Mesenchymal stem cell (in vitro differentiated cells and primary cell): Measurements from ENCODE around the gene TNP2.

ENCODE experiments used
- DNase-seq: peaks from one replicate; pipeline ENCODE4 v3.0.0-alpha.2; 2013
- H2AFZ ChIP-seq: one replicate; pipeline ENCODE4 v1.6.1; 2013; ENCODE audit warnings: low read depth, mild to moderate bottlenecking, control low read depth, inconsistent platforms, low read length, moderate library complexity
- H2AK5ac ChIP-seq: 2 replicates; pipeline ENCODE4 v1.6.1; 2013; ENCODE audit warnings: low read length, moderate library complexity, mild to moderate bottlenecking, inconsistent platforms; ENCODE audit not compliant: severe bottlenecking
- H2BK120ac ChIP-seq: one replicate; pipeline ENCODE4 v1.6.1; 2013; ENCODE audit warnings: low read depth, mild to moderate bottlenecking, inconsistent platforms, low read length, moderate library complexity
- H2BK12ac ChIP-seq, 2 experiments: one replicate each; pipeline ENCODE4 v1.6.1; 2013; ENCODE audit warnings: inconsistent platforms in 2 of 2, low read length in 2 of 2, mild to moderate bottlenecking in 2 of 2, moderate library complexity in 2 of 2, control low read depth in 1 of 2
- H2BK15ac ChIP-seq: one replicate; pipeline ENCODE4 v1.6.1; 2013; ENCODE audit warnings: mild to moderate bottlenecking, low read depth, inconsistent platforms; ENCODE audit not compliant: poor library complexity, severe bottlenecking
- H2BK5ac ChIP-seq: 2 replicates; pipeline ENCODE4 v1.6.1; 2013; ENCODE audit warnings: low read depth, mild to moderate bottlenecking, low read length, control low read depth, inconsistent platforms; ENCODE audit not compliant: poor library complexity, severe bottlenecking
- H3K14ac ChIP-seq, 2 experiments: one replicate each; pipeline ENCODE4 v1.6.1; 2013; ENCODE audit warnings: inconsistent platforms in 2 of 2, low read length in 2 of 2, control low read depth in 1 of 2, mild to moderate bottlenecking in 1 of 2, moderate library complexity in 1 of 2
- H3K18ac ChIP-seq, 2 experiments: one replicate each; pipeline ENCODE4 v1.6.1; 2013; ENCODE audit warnings: inconsistent platforms in 2 of 2, low read length in 2 of 2, control low read depth in 1 of 2, low read depth in 1 of 2, mild to moderate bottlenecking in 1 of 2
- H3K23ac ChIP-seq, 2 experiments: one replicate each; pipeline ENCODE4 v1.6.1; 2013; ENCODE audit warnings: inconsistent platforms in 2 of 2, low read length in 2 of 2, mild to moderate bottlenecking in 2 of 2, moderate library complexity in 2 of 2, control low read depth in 1 of 2
- H3K27ac ChIP-seq: 2 replicates; pipeline ENCODE4 v1.5.1; 2013; ENCODE audit warnings: mild to moderate bottlenecking, moderate library complexity, low read length, control low read depth, inconsistent platforms; ENCODE audit not compliant: poor library complexity, severe bottlenecking
- H3K27me3 ChIP-seq, 2 experiments: 2 replicates each; pipeline versions ENCODE4 v1.6.1 to v1.7.0; 2013; ENCODE audit warnings: low read length in 2 of 2, mild to moderate bottlenecking in 2 of 2, moderate library complexity in 2 of 2, control low read depth in 1 of 2, inconsistent platforms in 1 of 2; ENCODE audit not compliant: control insufficient read depth in 1 of 2, insufficient read depth in 1 of 2
- H3K36me3 ChIP-seq, 2 experiments: 2 replicates each; pipeline versions ENCODE4 v1.6.1 to v1.7.0; 2013; ENCODE audit warnings: low read length in 2 of 2, control low read depth in 1 of 2, inconsistent platforms in 1 of 2, low read depth in 1 of 2, mild to moderate bottlenecking in 1 of 2; ENCODE audit not compliant: insufficient read depth in 2 of 2, control insufficient read depth in 1 of 2
- H3K4ac ChIP-seq, 2 experiments: one replicate each; pipeline ENCODE4 v1.6.1; 2013; ENCODE audit warnings: inconsistent platforms in 2 of 2, low read length in 2 of 2, mild to moderate bottlenecking in 2 of 2, moderate library complexity in 2 of 2, control low read depth in 1 of 2, low read depth in 1 of 2
- H3K4me1 ChIP-seq: 2 replicates; pipeline ENCODE4 v1.6.1; 2013; ENCODE audit warnings: low read depth, low read length, control low read depth; ENCODE audit not compliant: control insufficient read depth, insufficient read depth
- H3K4me2 ChIP-seq: 2 replicates; pipeline ENCODE4 v1.6.1; 2013; ENCODE audit warnings: low read length, mild to moderate bottlenecking, inconsistent platforms; ENCODE audit not compliant: poor library complexity, severe bottlenecking
- H3K4me3 ChIP-seq, 2 experiments: 2 replicates each; pipeline versions ENCODE4 v1.5.1 to v1.7.0; 2013; ENCODE audit warnings: low read length in 2 of 2, mild to moderate bottlenecking in 2 of 2, control low read depth in 1 of 2, low read depth in 1 of 2; ENCODE audit not compliant: insufficient read depth in 1 of 2
- H3K79me1 ChIP-seq: replicated peaks from 2 replicates; pipeline ENCODE4 v1.6.1; 2013; ENCODE audit warnings: mild to moderate bottlenecking, control low read depth, low read length, inconsistent platforms; ENCODE audit not compliant: poor library complexity, severe bottlenecking
- H3K9ac ChIP-seq: 2 replicates; pipeline ENCODE4 v1.7.0; 2013; ENCODE audit warnings: mild to moderate bottlenecking, low read length, moderate library complexity
- H3K9me3 ChIP-seq: 2 replicates; pipeline ENCODE4 v1.7.0; 2013; ENCODE audit warnings: mild to moderate bottlenecking, low read length; ENCODE audit not compliant: control insufficient read depth
- H4K8ac ChIP-seq: one replicate; pipeline ENCODE4 v1.6.1; 2013; ENCODE audit warnings: inconsistent platforms, mild to moderate bottlenecking, low read length, moderate library complexity
- H4K91ac ChIP-seq: one replicate; pipeline ENCODE4 v1.6.1; 2013; ENCODE audit warnings: mild to moderate bottlenecking, low read length, inconsistent platforms
- WGBS: methylation state at CpG from one replicate; pipeline ENCODE4 v1.1.7; 2013; ENCODE audit warnings: mixed read lengths; 5-methylcytosine and 5-hydroxymethylcytosine counted together

The TNP2 gene

GRCh38 chr16:11285842-11286241 is 16.7 kb upstream of the TNP2 start:
- H3K18ac ChIP-seq = no peak overlapping the region
- no peak overlapping the region for H3K4ac ChIP-seq
- peaks cover 2% of the 10 kb centered on the region for H3K4me1 ChIP-seq
- H3K4me2 ChIP-seq = no peak overlapping the region
- no peak overlapping the region for H4K8ac ChIP-seq
- no peak overlapping the region for H3K23ac ChIP-seq
- no peak overlapping the region for H2AK5ac ChIP-seq
- H4K91ac ChIP-seq = no peak overlapping the region
- no peak overlapping the region for H2BK15ac ChIP-seq
- H3K9ac ChIP-seq = no peak overlapping the region
- no peaks in the 10 kb centered on the region for H3K36me3 ChIP-seq
- no peak overlapping the region for H3K4me3 ChIP-seq
- H3K27me3 ChIP-seq = peaks cover 5 to 46% of the 10 kb centered on the region in 2 experiments
- H3K27ac ChIP-seq = no peak overlapping the region
- no peaks in the 10 kb centered on the region for H3K79me1 ChIP-seq
- no peak overlapping the region for H2AFZ ChIP-seq
- no peaks in the 10 kb centered on the region for H3K9me3 ChIP-seq
- WGBS = 100% methylated on average over 1 of the region's 2 CpGs
- H2BK12ac ChIP-seq = no peak overlapping the region
- no peak for DNase-seq
- H2BK5ac ChIP-seq = no peak overlapping the region
- no peak overlapping the region for H3K14ac ChIP-seq
- no peak overlapping the region for H2BK120ac ChIP-seq

- Histone ChIP-seq H2AFZ (no peak overlapping the region), H3K79me1 (no peaks in the 10 kb centered on the region), H2BK120ac (no peak overlapping the region), H2BK5ac (no peak overlapping the region), H3K27me3 (peaks cover 5 to 43% of the 10 kb centered on the region in 2 experiments), H3K9me3 (no peaks in the 10 kb centered on the region), H3K27ac (no peak overlapping the region), H3K18ac (no peak overlapping the region), H3K9ac (no peak overlapping the region), H2BK15ac (no peak overlapping the region), H3K36me3 (no peaks in the 10 kb centered on the region), H4K8ac (no peak overlapping the region), H3K14ac (no peak overlapping the region), H3K4me2 (no peak overlapping the region), H2BK12ac (no peak overlapping the region), H3K4me1 (no peaks in the 10 kb centered on the region), H3K23ac (no peak overlapping the region), H3K4ac (no peak overlapping the region), H4K91ac (no peak overlapping the region), H3K4me3 (no peak overlapping the region), H2AK5ac (no peak overlapping the region)
- DNase-seq = peak; percentile 43
- WGBS = 69% methylated on average over 3 of the region's 4 CpGs
Observed at GRCh38 chr16:11283820-11284248, 14.7 kb upstream of the TNP2 start.

- peak within 1 kb of the TSS; percentile 15 for H4K91ac ChIP-seq
- H3K4me3 ChIP-seq = peak within 1 kb of the TSS in 1 of 2 experiments; percentile 37
- H2AK5ac ChIP-seq = peak within 1 kb of the TSS; percentile 65
- H2AFZ ChIP-seq = no peak within 1 kb of the TSS
- H3K4me2 ChIP-seq = no peak within 1 kb of the TSS
- H3K36me3 ChIP-seq = no peaks in the 10 kb centered on the region
- no peak within 1 kb of the TSS for H3K9ac ChIP-seq
- H3K4me1 ChIP-seq = no peaks in the 10 kb centered on the region
- no peak within 1 kb of the TSS for H2BK120ac ChIP-seq
- WGBS = 87% methylated on average over 17 of the region's 25 CpGs
- peaks cover 9 to 44% of the 10 kb centered on the region in 2 experiments for H3K27me3 ChIP-seq
- no peak within 1 kb of the TSS for H2BK15ac ChIP-seq
- no peak within 1 kb of the TSS for H3K27ac ChIP-seq
- no peak within 1 kb of the TSS for H3K4ac ChIP-seq
- H3K18ac ChIP-seq = no peak within 1 kb of the TSS
- H2BK12ac ChIP-seq = peak within 1 kb of the TSS in 1 of 2 experiments; percentile 30
- DNase-seq = no peak
- H3K23ac ChIP-seq = no peak within 1 kb of the TSS
- H3K79me1 ChIP-seq = no peaks in the 10 kb centered on the region
- H2BK5ac ChIP-seq = no peak within 1 kb of the TSS
- peak within 1 kb of the TSS in 1 of 2 experiments; percentile 48 for H3K14ac ChIP-seq
- no peak within 1 kb of the TSS for H4K8ac ChIP-seq
- peaks cover 4% of the 10 kb centered on the region for H3K9me3 ChIP-seq
Observed at GRCh38 chr16:11280616-11281522, 11.7 kb upstream of the TNP2 start, which contains the start of gene PRM1. TSS of gene PRM1 (minus strand) at chr16:11281330. CDS start at chr16:11281238, 92 bp downstream.
